Vagina (tissue), 2 donors: ENCODE results near the gene ERBB4.

Source experiments
- POLR2A ChIP-seq, 2 donors: fragments of 450-650 bp; IDR thresholded peaks; one replicate each; pipeline ENCODE4 v1.6.1; 2017; ENCODE audit warnings: antibody characterized with exemption in 2 of 2, mild to moderate bottlenecking in 2 of 2, moderate library complexity in 2 of 2
- POLR2AphosphoS5 ChIP-seq, 2 donors: sonication (generic); formaldehyde crosslinking; IDR thresholded peaks; one replicate each; pipeline ENCODE4 v1.9.0; 2017; ENCODE audit warnings: antibody characterized with exemption in 2 of 2, mild to moderate bottlenecking in 2 of 2, low read depth in 1 of 2; ENCODE audit not compliant: insufficient read depth in 1 of 2
- TF ChIP-seq, protein P1 (sequence below), 3 experiments: fragments of 450-650 bp in 2 of 3; fragments of 200-600 bp in 1 of 3; sonication (generic) in 1 of 3; IDR thresholded peaks; one replicate each; pipeline ENCODE4 v1.5.1; 2017 to 2019; ENCODE audit warnings: antibody characterized with exemption in 3 of 3, mild to moderate bottlenecking in 2 of 3, moderate library complexity in 2 of 3

DNA sequence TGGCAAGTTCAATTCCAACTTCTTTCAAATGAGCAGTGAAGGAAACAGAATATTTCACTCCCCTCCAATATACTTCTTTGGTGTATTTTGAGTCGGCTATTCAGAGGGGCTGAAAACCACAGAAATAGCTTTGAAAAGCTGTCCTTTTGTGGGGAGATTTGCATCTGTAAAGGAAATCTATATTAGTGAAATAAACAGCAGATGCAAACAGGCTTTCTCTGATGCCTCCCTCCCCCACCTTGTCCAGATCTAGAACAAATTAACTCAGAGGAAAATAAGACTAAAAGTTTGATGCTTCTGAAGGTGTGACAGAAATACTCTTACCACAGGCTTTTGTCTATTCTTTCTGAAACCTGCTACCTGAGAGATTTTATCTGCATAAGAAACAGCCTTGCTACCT is 1173.7 kb downstream of the ERBB4 start:
- TF ChIP-seq, protein P1, sequence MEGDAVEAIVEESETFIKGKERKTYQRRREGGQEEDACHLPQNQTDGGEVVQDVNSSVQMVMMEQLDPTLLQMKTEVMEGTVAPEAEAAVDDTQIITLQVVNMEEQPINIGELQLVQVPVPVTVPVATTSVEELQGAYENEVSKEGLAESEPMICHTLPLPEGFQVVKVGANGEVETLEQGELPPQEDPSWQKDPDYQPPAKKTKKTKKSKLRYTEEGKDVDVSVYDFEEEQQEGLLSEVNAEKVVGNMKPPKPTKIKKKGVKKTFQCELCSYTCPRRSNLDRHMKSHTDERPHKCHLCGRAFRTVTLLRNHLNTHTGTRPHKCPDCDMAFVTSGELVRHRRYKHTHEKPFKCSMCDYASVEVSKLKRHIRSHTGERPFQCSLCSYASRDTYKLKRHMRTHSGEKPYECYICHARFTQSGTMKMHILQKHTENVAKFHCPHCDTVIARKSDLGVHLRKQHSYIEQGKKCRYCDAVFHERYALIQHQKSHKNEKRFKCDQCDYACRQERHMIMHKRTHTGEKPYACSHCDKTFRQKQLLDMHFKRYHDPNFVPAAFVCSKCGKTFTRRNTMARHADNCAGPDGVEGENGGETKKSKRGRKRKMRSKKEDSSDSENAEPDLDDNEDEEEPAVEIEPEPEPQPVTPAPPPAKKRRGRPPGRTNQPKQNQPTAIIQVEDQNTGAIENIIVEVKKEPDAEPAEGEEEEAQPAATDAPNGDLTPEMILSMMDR (IDR thresholded peaks at IDR 0.05): no peak
- TF ChIP-seq POLR2AphosphoS5 (IDR thresholded peaks at IDR 0.05; ENCODE audit: insufficient read depth in 1 of 2, low read depth in 1 of 2) (no peak), POLR2A (IDR thresholded peaks at IDR 0.05) (no peak)
